Measurements from ENCODE around the gene TMEM198.

Gene TMEM198

GRCh38 chr2:219530048-219530963 lies 13.5 kb upstream of the TMEM198 start:
- peaks cover 29% of the 10 kb centered on the region for H3K27me3 ChIP-seq (ENCODE audit: low read depth, low read length)
- H3K4me1 ChIP-seq (ENCODE audit: control insufficient read depth in 1 of 2, insufficient read depth in 2 of 2, low read length in 2 of 2), result peaks cover 0 to 7% of the 10 kb centered on the region in 2 donors
- H3K9me3 ChIP-seq (ENCODE audit: control insufficient read depth in 1 of 2, low read length in 2 of 2), result no peaks in the 10 kb centered on the region
- no peaks in the 10 kb centered on the region for H3K36me3 ChIP-seq (ENCODE audit: control insufficient read depth in 1 of 2, insufficient read depth in 2 of 2, low read length in 2 of 2)
- peak overlapping the region in 1 of 2 donors; percentile 44 for H3K4me3 ChIP-seq (ENCODE audit: low read depth in 1 of 2, low read length in 2 of 2)
- no peak overlapping the region for H3K27ac ChIP-seq (ENCODE audit: low read length)

- no peaks in the 10 kb centered on the region for H3K36me3 ChIP-seq (ENCODE audit: control insufficient read depth in 1 of 2, insufficient read depth in 2 of 2, low read length in 2 of 2)
- H3K4me3 ChIP-seq (ENCODE audit: low read depth in 1 of 2, low read length in 2 of 2), result no peak overlapping the region
- H3K27me3 ChIP-seq (ENCODE audit: low read depth, low read length), result peaks cover 22% of the 10 kb centered on the region
- H3K27ac ChIP-seq (ENCODE audit: low read length), result no peak overlapping the region
- peaks cover 0 to 7% of the 10 kb centered on the region in 2 donors for H3K4me1 ChIP-seq (ENCODE audit: control insufficient read depth in 1 of 2, insufficient read depth in 2 of 2, low read length in 2 of 2)
- no peaks in the 10 kb centered on the region for H3K9me3 ChIP-seq (ENCODE audit: control insufficient read depth in 1 of 2, low read length in 2 of 2)
Observed at GRCh38 chr2:219531639-219532377, 12.0 kb upstream of the TMEM198 start.

- Histone ChIP-seq H3K4me1 (ENCODE audit: control insufficient read depth in 1 of 2, insufficient read depth in 2 of 2, low read length in 2 of 2) (peaks cover 0 to 7% of the 10 kb centered on the region in 2 donors), H3K27me3 (ENCODE audit: low read depth, low read length) (peaks cover 16% of the 10 kb centered on the region), H3K9me3 (ENCODE audit: control insufficient read depth in 1 of 2, low read length in 2 of 2) (no peaks in the 10 kb centered on the region), H3K27ac (ENCODE audit: low read length) (no peak overlapping the region), H3K4me3 (ENCODE audit: low read depth in 1 of 2, low read length in 2 of 2) (no peak overlapping the region), H3K36me3 (ENCODE audit: control insufficient read depth in 1 of 2, insufficient read depth in 2 of 2, low read length in 2 of 2) (no peaks in the 10 kb centered on the region)
Observed at GRCh38 chr2:219532378-219532649, 11.5 kb upstream of the TMEM198 start.

GRCh38 chr2:219533930-219534661 lies 9.7 kb upstream of the TMEM198 start:
- H3K4me1 ChIP-seq (ENCODE audit: control insufficient read depth in 1 of 2, insufficient read depth in 2 of 2, low read length in 2 of 2), result peaks cover 0 to 13% of the 10 kb centered on the region in 2 donors
- H3K27ac ChIP-seq (ENCODE audit: low read length), result no peak overlapping the region
- H3K4me3 ChIP-seq (ENCODE audit: low read depth in 1 of 2, low read length in 2 of 2), result no peak overlapping the region
- no peaks in the 10 kb centered on the region for H3K9me3 ChIP-seq (ENCODE audit: control insufficient read depth in 1 of 2, low read length in 2 of 2)
- peaks cover 13% of the 10 kb centered on the region for H3K27me3 ChIP-seq (ENCODE audit: low read depth, low read length)
- H3K36me3 ChIP-seq (ENCODE audit: control insufficient read depth in 1 of 2, insufficient read depth in 2 of 2, low read length in 2 of 2), result no peaks in the 10 kb centered on the region

- Histone ChIP-seq H3K4me3 (ENCODE audit: low read depth in 1 of 2, low read length in 2 of 2) (no peak overlapping the region), H3K9me3 (ENCODE audit: control insufficient read depth in 1 of 2, low read length in 2 of 2) (no peaks in the 10 kb centered on the region), H3K36me3 (ENCODE audit: control insufficient read depth in 1 of 2, insufficient read depth in 2 of 2, low read length in 2 of 2) (peaks cover 9 to 10% of the 10 kb centered on the region in 2 donors), H3K4me1 (ENCODE audit: control insufficient read depth in 1 of 2, insufficient read depth in 2 of 2, low read length in 2 of 2) (peaks cover 0 to 8% of the 10 kb centered on the region in 2 donors), H3K27me3 (ENCODE audit: low read depth, low read length) (no peaks in the 10 kb centered on the region), H3K27ac (ENCODE audit: low read length) (no peak overlapping the region)
Observed at GRCh38 chr2:219536425-219536824, 7.4 kb upstream of the TMEM198 start.

- H3K4me3 ChIP-seq (ENCODE audit: low read depth in 1 of 2, low read length in 2 of 2), result no peak overlapping the region
- no peak overlapping the region for H3K27ac ChIP-seq (ENCODE audit: low read length)
- peaks cover 9 to 10% of the 10 kb centered on the region in 2 donors for H3K36me3 ChIP-seq (ENCODE audit: control insufficient read depth in 1 of 2, insufficient read depth in 2 of 2, low read length in 2 of 2)
- H3K4me1 ChIP-seq (ENCODE audit: control insufficient read depth in 1 of 2, insufficient read depth in 2 of 2, low read length in 2 of 2), result peaks cover 0 to 13% of the 10 kb centered on the region in 2 donors
- no peaks in the 10 kb centered on the region for H3K27me3 ChIP-seq (ENCODE audit: low read depth, low read length)
- no peaks in the 10 kb centered on the region for H3K9me3 ChIP-seq (ENCODE audit: control insufficient read depth in 1 of 2, low read length in 2 of 2)
Observed at GRCh38 chr2:219536967-219537366, 6.9 kb upstream of the TMEM198 start.

GRCh38 chr2:219537657-219538488 lies 6.0 kb upstream of the TMEM198 start:
- Histone ChIP-seq H3K36me3 (ENCODE audit: control insufficient read depth in 1 of 2, insufficient read depth in 2 of 2, low read length in 2 of 2) (peaks cover 9 to 10% of the 10 kb centered on the region in 2 donors), H3K9me3 (ENCODE audit: control insufficient read depth in 1 of 2, low read length in 2 of 2) (no peaks in the 10 kb centered on the region), H3K27me3 (ENCODE audit: low read depth, low read length) (no peaks in the 10 kb centered on the region), H3K27ac (ENCODE audit: low read length) (no peak overlapping the region), H3K4me3 (ENCODE audit: low read depth in 1 of 2, low read length in 2 of 2) (no peak overlapping the region), H3K4me1 (ENCODE audit: control insufficient read depth in 1 of 2, insufficient read depth in 2 of 2, low read length in 2 of 2) (peaks cover 0 to 22% of the 10 kb centered on the region in 2 donors)

GRCh38 chr2:219538504-219538951 lies 5.3 kb upstream of the TMEM198 start:
- Histone ChIP-seq H3K27me3 (ENCODE audit: low read depth, low read length) (no peaks in the 10 kb centered on the region), H3K27ac (ENCODE audit: low read length) (no peak overlapping the region), H3K4me3 (ENCODE audit: low read depth in 1 of 2, low read length in 2 of 2) (no peak overlapping the region)

GRCh38 chr2:219538956-219539788 lies 4.7 kb upstream of the TMEM198 start:
- no peaks in the 10 kb centered on the region for H3K27me3 ChIP-seq (ENCODE audit: low read depth, low read length)
- no peak overlapping the region for H3K4me3 ChIP-seq (ENCODE audit: low read depth in 1 of 2, low read length in 2 of 2)
- no peaks in the 10 kb centered on the region for H3K9me3 ChIP-seq (ENCODE audit: control insufficient read depth in 1 of 2, low read length in 2 of 2)
- peaks cover 0 to 25% of the 10 kb centered on the region in 2 donors for H3K4me1 ChIP-seq (ENCODE audit: control insufficient read depth in 1 of 2, insufficient read depth in 2 of 2, low read length in 2 of 2)
- H3K27ac ChIP-seq (ENCODE audit: low read length), result no peak overlapping the region
- H3K36me3 ChIP-seq (ENCODE audit: control insufficient read depth in 1 of 2, insufficient read depth in 2 of 2, low read length in 2 of 2), result peaks cover 9 to 10% of the 10 kb centered on the region in 2 donors

More at GRCh38 chr2:219538504-219538951, 5.3 kb upstream of the TMEM198 start:
- peaks cover 9 to 10% of the 10 kb centered on the region in 2 donors for H3K36me3 ChIP-seq (ENCODE audit: control insufficient read depth in 1 of 2, insufficient read depth in 2 of 2, low read length in 2 of 2)
- peaks cover 0 to 23% of the 10 kb centered on the region in 2 donors for H3K4me1 ChIP-seq (ENCODE audit: control insufficient read depth in 1 of 2, insufficient read depth in 2 of 2, low read length in 2 of 2)
- no peaks in the 10 kb centered on the region for H3K9me3 ChIP-seq (ENCODE audit: control insufficient read depth in 1 of 2, low read length in 2 of 2)
